ENCODE data around the gene EML6.

EML6 gene

DNA sequence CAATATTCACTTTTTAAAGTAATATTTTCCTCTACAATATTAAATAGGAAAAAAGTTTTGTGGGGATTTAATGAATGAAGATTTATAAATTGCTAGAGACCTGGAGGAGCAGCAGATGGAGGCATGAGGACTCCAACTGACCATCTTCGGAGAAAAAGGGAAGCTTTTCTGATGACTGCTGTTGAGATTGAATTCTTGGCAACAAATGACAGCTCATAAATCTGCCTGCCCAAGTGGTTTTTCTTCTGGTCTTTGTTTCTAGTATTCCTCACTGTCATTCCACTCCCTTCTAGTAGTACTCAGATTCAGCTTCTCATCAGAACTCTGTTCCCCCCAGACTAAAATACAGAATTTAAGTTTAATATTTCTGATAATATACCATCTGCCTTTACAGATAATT lies 157.0 kb downstream of the EML6 start:
- DNase-seq (ENCODE audit: low spot score): no peak

DNA sequence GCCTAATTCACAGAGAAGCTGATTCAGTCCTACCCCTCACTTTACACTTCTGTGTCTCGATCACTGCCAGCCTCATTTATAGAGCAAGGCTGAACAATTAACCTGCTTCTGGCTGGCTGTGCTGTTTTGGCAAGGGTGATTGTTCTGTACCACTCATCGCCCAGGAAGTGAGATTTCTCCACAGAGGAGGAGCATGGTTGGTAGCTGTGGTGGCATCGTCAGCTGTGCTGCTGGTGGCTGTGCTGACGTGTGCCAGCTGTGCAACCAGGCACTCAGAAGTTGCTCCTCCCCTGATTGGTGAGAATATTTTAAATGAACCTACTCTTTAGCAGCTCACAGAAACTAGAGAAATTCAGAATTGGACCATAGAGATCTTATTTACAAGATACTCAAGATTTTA lies 158.3 kb downstream of the EML6 start:
- DNase-seq (ENCODE audit: low spot score): no peak

DNA sequence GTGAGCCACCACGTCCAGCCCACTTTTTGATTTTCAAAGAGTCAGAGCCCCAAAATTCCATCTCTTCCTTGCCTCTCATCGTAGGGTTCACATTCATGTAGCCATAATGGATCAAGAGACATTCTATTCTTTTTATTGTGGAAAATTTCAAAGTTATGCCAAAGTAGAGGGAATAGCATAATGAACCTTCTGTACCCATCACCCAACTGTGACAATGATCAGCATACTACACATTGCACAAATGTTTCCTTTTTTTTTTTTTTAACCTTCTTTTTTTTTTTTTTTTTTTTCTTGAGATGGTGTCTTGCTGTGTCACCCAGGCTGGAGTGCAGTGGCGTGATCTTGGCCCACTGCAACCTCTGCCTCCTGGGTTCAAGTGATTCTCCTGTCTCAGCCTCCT lies 162.4 kb downstream of the EML6 start:
- no peak for DNase-seq (ENCODE audit: low spot score)

DNA sequence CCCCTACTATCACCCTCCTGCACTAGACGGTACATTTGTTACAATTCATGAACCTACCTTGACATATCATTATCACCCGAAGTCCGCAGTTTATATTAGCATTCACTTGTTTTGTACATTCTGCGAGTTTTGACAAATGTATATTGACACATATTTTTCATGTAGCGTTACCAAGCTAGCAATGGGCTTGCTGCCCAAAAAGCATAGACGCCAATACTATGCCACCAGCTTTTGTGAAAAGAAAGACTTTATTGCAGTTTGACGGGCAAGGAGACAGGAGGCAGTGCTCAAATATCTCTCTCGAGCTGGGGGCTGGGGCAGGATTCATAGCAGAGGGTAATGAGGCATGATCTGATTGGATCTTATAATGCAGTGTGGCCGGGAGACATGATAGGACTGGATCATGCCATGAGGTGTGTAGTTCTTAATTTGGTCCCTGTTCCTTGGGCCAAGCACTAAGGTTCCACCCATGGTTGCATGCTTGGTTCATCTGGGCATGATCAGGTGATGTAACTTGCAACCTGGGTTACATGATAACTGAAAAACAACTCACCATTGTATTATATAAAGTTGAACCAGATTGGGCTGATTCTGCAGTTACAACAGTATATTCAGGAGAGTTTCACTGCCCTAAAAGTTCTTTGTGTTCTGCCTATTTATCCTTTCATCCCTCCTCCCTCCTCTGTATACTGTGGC lies 164.5 kb downstream of the EML6 start:
- no peak for DNase-seq (ENCODE audit: low spot score)

DNA sequence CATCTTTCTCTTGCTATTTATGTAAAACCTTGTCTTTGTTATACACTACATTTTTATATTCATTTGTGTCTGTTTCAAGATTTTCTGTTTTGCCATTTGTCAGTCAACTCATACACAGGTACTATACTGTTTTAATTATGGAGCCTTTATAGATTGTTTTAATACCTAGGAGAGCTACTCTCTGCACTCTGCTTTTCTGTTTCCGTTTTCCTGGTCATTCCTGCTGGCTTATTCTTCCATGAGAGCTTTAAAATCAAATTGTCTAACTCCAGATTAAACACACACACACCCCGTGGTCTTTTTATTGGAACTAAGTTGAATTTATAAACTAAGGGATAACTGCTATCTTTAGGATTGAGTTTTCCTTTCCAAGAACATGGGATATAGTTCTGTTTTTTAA lies 165.6 kb downstream of the EML6 start:
- DNase-seq (ENCODE audit: low spot score): no peak

DNA sequence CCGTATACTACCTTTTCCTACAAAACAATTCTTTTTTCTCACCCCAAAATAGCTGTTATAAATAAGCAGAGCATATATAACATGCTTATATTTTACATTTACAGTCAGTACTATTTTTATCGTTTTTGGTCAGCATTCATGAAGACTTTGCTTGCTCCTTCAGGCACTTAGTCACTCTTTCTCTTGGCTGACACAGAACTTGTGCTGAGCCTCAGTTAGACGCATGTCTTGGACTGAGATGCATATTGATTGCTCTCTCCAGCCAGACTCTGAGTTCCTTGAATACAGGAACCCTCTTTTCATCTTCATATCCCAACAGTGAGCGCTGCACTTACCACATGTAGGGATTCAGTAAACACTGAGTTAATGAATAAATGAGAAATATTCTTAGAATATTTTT lies 168.4 kb downstream of the EML6 start:
- DNase-seq (ENCODE audit: low spot score): no peak

DNA sequence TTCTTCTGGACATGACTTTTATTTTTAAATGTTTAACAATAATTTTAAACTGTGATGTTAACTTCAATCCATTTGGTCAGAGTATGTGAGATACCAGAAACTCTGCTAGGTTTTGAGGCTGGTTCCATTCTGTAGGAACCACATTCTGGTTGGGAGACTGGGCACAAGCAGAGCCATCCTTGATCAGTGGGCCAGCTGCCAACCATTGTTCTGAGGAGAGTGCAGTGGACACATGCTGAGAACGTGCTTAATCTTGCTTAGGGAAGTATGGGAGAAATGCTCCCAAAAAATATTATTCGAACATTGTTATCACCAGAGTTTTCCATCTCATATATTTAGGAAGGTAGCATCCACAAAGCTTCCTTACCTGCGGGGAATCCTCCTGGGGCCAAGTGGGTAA lies 171.0 kb downstream of the EML6 start:
- DNase-seq (ENCODE audit: low spot score): no peak

DNA sequence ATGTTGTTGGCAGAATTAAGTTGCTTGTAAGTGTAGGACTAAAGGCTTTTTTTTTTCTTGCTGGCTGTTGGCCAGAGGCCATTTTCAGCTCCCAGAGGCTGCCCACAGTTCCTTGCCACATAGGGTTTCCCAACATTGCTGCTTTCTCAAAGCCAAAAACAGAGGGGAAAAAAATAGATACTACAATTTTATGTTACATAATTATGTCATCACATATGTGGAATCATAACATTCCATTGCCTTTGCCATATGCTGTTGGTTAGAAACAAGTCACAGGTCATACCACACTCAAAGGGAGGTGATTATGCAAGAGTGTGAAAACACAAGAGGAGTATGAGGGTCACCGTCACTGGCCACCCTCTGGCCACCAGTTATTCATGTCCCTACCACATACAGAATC lies 172.3 kb downstream of the EML6 start:
- DNase-seq (ENCODE audit: low spot score): no peak

DNA sequence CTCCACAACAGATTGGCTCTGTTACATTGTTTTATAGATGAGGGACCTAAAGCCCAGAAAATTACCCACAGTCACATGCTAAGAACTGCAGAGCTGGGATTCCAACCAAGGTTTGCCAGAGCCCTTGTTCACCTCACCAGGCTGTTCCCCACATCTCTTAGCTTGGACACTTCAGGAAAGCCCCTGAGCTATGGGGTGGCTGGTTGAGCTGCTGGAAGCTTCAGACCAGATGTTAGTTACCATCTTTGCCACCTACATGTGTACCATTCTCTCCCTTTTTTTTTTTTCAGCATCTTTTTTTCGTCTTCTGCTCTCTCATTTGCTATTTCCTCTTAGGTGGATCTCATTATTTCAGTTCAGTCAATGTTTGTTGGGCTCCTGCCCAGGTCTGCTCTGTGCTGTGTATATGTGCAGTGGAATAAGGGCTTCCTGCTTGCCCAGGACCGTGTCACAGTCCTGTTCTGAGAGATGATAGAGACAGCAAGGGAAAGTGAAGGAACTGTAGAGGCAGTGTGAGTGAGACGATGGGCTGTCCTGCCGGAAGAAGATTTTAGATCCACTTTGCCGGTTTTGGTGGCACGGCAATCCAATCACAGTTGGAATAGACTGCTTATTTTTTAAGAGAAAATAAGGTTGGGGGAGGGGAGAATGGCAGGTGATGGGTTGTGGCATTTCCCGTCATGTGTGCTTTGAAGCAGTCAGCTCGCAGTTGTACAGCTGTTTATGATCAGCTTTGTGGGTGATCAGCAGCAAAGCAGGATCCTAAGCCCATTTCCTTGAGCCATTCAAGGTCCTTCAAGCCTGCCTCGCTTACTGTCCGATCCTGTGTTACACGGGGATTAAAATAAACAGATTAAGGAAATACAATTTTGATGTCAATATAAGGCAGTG lies 174.2 kb downstream of the EML6 start:
- no peak for DNase-seq (ENCODE audit: low spot score)

DNA sequence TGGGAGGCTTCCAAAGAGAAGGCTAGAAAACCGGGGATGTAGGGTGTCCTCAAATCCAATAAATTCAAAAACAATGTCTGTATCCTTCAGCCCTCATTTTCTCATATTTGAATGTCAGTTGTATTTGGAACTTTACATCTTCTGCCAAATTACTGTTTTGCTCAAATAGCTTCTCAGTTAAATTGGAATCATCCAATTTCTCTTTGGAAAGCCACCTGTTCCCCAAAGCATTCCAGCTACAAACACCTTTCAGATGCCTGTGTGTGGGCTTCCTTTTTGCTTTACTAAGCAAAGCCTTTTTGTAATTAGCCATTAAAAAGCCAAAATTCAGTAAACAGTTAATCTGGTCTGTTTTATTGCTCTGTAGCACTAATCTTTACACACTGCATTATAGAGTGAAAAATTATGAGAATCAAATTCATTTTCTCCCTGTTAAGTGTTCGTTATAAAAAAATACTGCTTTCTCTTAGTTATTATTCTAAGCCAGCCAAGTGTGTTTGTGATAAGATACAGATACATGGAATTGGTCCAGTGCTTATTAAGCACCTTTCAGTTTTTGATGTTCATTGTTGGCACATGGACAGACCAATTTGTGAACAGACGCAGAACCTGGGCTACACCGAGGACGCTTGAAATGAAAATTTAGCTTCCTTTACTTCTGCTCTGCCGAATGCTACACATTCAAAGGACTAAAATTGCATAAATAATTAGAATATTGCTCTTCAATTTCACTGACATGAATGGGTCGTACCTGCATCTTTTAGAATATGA lies 175.2 kb downstream of the EML6 start:
- no peak for DNase-seq (ENCODE audit: low spot score)

DNA sequence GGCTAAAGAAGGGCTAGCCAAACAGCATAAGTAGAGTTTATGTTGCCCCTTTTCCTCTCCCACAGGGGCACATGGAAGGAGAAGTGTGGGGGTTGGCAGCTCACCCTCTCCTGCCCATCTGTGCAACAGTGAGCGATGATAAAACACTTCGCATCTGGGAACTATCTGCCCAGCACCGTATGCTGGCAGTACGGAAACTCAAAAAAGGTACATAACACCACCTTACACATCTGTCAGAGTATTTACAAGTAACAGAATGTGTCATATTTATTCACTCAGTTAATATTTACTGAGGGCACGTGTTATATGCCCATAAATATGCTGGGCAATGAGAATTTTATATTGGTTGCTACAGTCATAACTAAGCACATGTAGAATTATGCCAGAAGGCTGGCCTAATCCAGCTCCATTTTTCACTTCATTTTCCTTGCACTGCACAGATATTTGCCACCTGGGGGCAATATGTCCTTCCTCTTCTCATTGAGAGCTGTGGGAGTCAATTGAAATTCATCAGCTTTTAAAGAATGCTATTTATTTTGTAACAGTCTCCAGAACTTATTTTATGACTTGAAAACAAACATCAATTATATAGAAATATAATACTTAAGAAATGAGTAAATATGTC lies 176.2 kb downstream of the EML6 start:
- DNase-seq (ENCODE audit: low spot score): no peak

DNA sequence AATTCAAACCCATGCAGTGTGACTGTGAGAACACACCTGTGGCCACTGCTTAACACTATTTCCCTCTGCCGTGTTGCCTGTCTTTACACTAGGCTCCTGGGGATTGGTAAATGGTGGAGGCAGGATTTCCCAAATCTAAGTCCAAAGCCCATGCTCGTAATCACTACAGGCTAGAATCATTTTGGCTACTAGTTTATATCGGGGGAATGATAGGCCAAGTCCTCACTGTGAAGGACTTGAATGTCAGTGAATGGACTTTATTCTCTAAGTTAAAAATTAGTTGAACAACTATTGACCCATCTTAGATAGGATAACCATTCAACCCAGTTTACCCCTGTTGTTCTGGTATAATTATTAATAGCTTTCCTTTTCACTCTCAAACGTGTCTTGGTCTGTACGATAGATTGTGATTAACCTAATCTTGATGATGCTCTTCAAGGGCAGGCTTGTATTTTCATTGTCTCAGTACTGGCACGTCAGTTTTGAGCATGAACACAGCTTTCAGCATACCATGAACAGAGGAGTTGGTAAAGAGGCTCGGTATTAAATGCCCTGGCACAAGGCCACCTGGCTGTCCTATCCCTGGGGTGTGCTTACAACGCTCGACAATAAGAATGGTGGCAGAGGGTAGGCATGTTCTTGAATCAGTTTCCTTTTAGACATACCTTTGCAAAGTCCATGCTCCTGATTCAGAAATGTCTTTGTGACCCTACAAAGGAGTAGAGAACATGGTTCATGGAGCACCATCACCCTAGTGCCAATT lies 177.9 kb downstream of the EML6 start:
- DNase-seq (ENCODE audit: low spot score): no peak

DNA sequence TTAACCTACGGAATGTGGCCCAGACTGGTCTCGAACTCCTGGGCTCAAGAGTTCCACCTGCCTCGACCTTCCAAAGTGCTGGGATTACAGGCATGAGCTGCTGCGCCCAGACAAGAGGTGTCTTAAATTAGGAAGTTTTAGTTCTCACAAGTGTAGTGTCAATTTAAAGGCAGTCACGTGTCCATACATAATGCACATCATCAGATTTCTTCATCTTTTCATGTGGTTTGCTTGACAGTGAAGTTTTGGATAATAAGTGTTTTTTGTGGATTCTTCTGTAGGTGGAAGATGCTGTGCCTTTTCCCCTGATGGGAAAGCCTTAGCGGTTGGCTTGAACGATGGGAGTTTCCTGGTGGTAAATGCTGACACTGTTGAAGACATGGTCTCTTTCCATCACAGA lies 179.3 kb downstream of the EML6 start:
- no peak for DNase-seq (ENCODE audit: low spot score)

DNA sequence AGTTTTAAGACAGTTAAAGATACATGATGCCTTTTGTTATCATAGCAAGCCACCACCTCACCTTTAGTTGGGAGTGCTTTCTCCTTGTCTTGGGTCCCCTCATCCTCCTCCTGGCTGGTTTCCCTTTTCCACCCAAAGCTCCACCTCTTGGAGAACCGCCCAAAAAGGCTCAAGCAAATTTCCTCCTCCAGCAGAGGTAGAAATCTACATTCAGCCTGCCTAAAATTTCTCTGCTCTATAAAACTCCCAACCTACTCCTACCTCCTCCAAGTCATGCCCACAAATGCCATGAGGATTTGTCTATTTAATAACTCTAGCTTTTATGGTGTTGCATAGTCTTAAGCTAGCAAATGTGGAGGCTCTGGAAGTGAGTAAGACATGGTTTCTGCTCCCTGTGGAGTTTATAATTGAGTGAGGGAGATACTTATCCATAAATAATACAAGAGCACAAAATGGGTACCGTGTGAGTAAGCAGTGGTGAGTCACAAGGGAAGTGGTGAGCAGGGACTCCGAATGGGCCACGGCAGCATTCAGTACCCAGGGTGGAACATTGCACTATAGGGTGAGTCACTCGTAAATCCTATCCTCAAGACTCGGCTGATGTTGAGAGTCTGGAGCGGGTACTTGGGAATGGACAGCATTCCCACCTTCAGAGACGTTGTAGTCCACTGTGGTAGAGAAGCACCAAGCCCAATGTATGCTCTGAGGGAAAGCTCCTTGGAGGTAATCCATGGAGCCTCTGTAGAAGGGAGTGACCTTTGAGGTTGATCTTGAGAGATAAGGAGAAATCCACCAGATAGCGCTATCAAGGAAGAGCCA lies 180.5 kb downstream of the EML6 start:
- no peak for DNase-seq (ENCODE audit: low spot score)

DNA sequence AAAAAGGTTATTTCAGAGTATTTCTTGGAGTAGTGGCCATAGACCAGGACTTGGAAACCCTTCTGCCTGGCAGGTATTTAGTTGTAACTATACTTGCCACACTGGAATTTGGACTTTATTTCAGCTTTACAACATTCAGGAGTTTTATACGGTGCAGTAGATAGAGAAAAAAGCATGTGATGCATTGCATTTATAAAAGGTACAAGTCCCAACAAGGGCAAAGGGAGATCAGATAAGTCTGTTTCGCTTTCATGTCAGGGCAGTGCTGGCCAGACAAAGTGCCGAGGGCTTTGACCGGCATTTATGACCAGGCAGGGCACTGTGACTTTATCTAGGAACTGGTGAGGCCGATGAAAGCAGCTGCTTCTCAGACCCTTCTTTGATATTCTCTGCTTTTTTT lies 181.4 kb downstream of the EML6 start:
- DNase-seq (ENCODE audit: low spot score): no peak

DNA sequence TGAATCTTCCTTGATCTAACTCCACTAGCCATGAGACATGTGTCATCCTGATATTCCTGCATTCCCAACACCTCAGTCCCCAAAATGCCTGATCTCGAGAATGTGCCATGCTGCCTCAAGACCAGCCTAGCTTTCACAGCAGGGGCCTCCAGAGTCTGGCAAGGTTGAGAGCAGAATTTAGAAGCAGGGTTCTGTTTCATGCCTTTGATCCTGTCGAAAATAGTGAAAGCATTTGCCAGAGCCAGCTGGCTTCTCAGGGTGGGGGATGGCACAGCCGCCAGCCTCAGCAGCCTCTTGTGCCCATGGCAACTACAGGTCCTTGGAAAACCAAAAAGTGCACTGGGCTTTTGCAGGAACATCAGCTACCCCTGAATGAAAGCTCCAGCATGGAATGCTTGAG lies 183.3 kb downstream of the EML6 start:
- DNase-seq (ENCODE audit: low spot score): no peak

DNA sequence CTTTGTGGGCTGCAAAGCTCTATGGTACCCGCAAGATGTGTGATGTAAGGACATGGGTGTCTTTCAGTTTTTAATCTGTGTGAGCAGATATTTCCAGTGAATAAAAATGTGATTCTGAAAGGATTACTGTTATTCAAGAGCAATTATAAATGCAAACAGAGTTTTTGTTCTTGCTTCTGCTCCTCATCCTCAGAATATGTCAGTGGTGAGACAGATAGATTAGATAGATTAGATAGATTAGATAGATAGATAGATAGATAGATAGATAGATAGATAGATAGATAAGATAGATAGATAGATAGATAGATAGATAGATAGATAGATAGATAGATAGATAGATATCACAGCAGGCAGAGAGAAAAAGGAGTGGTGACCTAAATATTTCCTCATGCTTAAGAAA lies 184.2 kb downstream of the EML6 start:
- DNase-seq (ENCODE audit: low spot score): no peak

DNA sequence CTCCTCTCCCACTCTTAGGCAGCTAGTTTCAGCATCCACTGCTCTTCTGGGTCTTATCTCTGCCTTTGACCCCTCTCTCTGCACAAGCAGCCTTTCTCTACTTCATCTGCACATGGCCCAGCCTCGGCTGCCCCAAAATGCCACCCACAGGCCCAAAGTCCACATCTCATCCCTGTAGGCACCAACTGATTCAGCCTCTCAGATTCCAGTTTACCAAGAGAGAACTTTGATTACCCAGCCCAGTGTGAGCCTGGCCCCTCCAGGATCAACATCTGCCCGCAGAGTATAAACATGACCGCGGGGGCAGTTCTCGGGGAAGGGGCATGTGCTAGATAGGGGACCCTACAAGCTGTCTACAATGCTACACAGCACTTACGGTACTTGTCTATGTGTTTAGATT lies 185.1 kb downstream of the EML6 start:
- no peak for DNase-seq (ENCODE audit: low spot score)

DNA sequence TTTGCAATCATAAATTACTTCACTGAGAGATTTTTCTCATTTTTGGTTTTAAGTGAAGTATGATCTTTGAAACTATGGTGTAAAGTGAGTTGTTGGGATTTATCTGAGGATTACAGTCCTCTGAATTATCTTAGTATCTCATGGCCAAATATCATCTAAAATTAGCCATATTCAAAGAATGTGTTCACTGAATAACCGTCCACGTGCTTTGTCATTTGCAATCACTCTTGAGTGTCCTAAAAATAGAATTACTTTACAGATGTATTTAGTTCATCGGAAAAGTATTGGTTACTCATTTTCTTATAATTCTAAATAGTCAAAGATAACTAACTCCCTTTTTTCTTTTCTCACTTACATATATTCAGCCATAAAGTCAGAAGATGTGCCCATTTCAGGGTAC lies 185.5 kb downstream of the EML6 start:
- DNase-seq (ENCODE audit: low spot score): no peak

DNA sequence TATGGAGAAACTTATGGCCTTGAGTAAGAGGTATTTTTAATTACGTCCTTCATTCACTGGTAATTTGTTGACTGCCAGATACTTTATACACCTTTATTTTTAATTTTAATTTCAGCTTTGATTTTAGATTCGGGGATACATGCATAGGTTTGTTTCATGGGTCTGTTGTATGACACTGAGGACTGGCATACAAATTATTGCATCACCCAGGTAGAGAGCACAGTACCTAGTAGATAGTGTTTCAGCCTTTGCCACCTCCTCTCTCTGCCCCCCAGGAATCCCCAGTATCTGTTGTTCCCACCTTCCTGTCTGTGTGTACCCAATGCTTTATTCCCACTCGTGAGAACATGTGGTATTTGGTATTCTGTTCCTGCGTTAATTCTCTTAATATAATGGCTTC lies 188.8 kb downstream of the EML6 start:
- no peak for DNase-seq (ENCODE audit: low spot score)

DNA sequence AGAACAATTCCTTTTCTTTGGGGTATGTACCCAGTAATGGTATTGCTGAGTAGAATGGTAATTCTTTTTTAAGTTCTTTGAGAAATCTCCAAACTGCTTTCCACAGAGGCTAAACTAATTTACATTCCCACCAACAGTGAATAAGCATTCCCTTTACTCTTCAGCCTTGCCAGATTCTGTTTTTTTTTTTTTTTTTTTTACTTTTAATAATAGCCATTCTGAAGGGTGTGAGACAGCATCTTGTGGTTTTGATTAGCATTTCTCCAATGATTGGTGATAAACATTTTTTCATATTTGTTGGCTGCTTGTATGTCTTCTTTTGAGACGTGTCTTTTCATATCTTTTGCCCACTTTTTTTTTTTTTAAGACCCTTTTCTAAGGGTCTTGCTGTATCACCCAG lies 189.4 kb downstream of the EML6 start:
- no peak for DNase-seq (ENCODE audit: low spot score)

All from ecto neural progenitor cell (in vitro differentiated cells).